ENCODE measurements around the gene KLHL36.

GRCh38 chr16:84599521-84600202 is 48.6 kb upstream of the KLHL36 start:
- TF ChIP-seq, protein P1, sequence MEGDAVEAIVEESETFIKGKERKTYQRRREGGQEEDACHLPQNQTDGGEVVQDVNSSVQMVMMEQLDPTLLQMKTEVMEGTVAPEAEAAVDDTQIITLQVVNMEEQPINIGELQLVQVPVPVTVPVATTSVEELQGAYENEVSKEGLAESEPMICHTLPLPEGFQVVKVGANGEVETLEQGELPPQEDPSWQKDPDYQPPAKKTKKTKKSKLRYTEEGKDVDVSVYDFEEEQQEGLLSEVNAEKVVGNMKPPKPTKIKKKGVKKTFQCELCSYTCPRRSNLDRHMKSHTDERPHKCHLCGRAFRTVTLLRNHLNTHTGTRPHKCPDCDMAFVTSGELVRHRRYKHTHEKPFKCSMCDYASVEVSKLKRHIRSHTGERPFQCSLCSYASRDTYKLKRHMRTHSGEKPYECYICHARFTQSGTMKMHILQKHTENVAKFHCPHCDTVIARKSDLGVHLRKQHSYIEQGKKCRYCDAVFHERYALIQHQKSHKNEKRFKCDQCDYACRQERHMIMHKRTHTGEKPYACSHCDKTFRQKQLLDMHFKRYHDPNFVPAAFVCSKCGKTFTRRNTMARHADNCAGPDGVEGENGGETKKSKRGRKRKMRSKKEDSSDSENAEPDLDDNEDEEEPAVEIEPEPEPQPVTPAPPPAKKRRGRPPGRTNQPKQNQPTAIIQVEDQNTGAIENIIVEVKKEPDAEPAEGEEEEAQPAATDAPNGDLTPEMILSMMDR (IDR thresholded peaks at IDR 0.05 in 8 of 11, conservative IDR thresholded peaks at IDR 0.05 in 3 of 11), result no peak
- TF ChIP-seq POLR2A (IDR thresholded peaks at IDR 0.05) (peak in 1 of 3 donors; percentile 14), POLR2AphosphoS5 (IDR thresholded peaks at IDR 0.05) (peak; percentile 76 to 88 (median 87))

All from spleen (tissue), 7 donors.